PC-9 (cell line): ENCODE results near the gene CADM1.

ENCODE experiments used
- EZH2 ChIP-seq: fragments of 200-600 bp; sonication (generic); IDR thresholded peaks from 2 replicates; pipeline ENCODE4 v1.8.0; 2017; ENCODE audit warnings: antibody characterized with exemption, low read depth
- TF ChIP-seq, protein P1 (sequence below): fragments of 200-600 bp; sonication (generic); conservative IDR thresholded peaks from 2 replicates; pipeline ENCODE4 v1.6.1; 2017; ENCODE audit warnings: mixed run types, antibody characterized with exemption, mild to moderate bottlenecking, moderate library complexity

DNA sequence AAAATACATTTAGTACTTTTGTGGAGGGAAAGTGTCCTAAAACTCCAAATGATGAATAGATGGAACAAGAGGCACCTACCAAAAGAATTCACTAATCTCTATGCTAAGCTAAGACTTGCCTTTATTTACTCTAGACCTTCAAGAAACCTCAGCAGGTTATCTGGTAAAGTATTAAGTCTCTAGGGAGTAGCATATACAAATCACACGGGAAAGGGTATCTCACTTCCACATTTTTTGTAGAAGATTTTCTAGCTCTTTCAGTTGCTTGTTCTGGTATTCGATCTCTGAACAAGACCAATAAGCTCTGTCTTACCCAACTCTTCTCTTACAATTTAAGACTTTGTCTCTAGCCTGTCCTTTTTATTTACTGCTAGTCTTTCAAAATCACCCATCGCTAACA is 18.1 kb upstream of the CADM1 start:
- TF ChIP-seq, protein P1, sequence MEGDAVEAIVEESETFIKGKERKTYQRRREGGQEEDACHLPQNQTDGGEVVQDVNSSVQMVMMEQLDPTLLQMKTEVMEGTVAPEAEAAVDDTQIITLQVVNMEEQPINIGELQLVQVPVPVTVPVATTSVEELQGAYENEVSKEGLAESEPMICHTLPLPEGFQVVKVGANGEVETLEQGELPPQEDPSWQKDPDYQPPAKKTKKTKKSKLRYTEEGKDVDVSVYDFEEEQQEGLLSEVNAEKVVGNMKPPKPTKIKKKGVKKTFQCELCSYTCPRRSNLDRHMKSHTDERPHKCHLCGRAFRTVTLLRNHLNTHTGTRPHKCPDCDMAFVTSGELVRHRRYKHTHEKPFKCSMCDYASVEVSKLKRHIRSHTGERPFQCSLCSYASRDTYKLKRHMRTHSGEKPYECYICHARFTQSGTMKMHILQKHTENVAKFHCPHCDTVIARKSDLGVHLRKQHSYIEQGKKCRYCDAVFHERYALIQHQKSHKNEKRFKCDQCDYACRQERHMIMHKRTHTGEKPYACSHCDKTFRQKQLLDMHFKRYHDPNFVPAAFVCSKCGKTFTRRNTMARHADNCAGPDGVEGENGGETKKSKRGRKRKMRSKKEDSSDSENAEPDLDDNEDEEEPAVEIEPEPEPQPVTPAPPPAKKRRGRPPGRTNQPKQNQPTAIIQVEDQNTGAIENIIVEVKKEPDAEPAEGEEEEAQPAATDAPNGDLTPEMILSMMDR: no peak
- TF ChIP-seq EZH2: no peak
